ENCODE data around the gene RPL15. TPM values are rescaled to one million over a fixed set of nuclear protein-coding genes. Genes with fewer than 3 reads are reported as not detected.

RPL15 gene
- polyA plus RNA-seq, 2 of the 4 experiments (the other 2 are of a cell fraction): 2,178 to 2,933 TPM

- TF ChIP-seq ZFP36 (IDR thresholded peaks at IDR 0.05; ENCODE audit: borderline replicate concordance, partially characterized antibody) (no peak), PBX3 (IDR thresholded peaks at IDR 0.05) (no peak), CHD4 (IDR thresholded peaks at IDR 0.05; ENCODE audit: borderline replicate concordance) (no peak), KDM5A (IDR thresholded peaks at IDR 0.05) (no peak), POLR2AphosphoS2 (conservative IDR thresholded peaks at IDR 0.05; ENCODE audit: low read length) (peak; percentile 86), TFCP2L1 (CRISPR knock-in tag; IDR thresholded peaks at IDR 0.05) (peak; percentile 22; the same call in 1 of the 2 replicates), HDAC2 (IDR thresholded peaks at IDR 0.05) (no peak), CHD2 (IDR thresholded peaks at IDR 0.05; ENCODE audit: low read length, partially characterized antibody) (no peak), EP300 (IDR thresholded peaks at IDR 0.05) (no peak), RFX5 (IDR thresholded peaks at IDR 0.05) (no peak), ATOH8 (CRISPR knock-in tag; IDR thresholded peaks at IDR 0.05; ENCODE audit: low read depth) (no peak), ZSCAN20 (CRISPR knock-in tag; IDR thresholded peaks at IDR 0.05) (no peak), SMC3 (IDR thresholded peaks at IDR 0.05) (no peak), JUN (IDR thresholded peaks at IDR 0.05) (no peak), CEBPB (IDR thresholded peaks at IDR 0.05) (no peak), EHMT2 (IDR thresholded peaks at IDR 0.05; ENCODE audit: low read depth) (no peak), HOXB5 (CRISPR knock-in tag; IDR thresholded peaks at IDR 0.05) (no peak), RAD21 (conservative IDR thresholded peaks at IDR 0.05 in 1 of 2, IDR thresholded peaks at IDR 0.05 in 1 of 2) (no peak), EHF (CRISPR knock-in tag; IDR thresholded peaks at IDR 0.05) (no peak)
Measured at GRCh38 chr3:23920151-23920655, 3.3 kb downstream of the RPL15 start (continued).

GRCh38 chr3:23921052-23921511, 4.2 kb downstream of the RPL15 start:
- Histone ChIP-seq H3K27ac (no peak overlapping the region), H3K4me3 (no peak overlapping the region), H3K4me1 (peaks cover 24% of the 10 kb centered on the region), H3K4me2 (peak overlapping the region; percentile 98; the same call in 1 of the 3 replicates), H3K9me3 (no peaks in the 10 kb centered on the region)
- no peak for TF ChIP-seq PHF8 (IDR thresholded peaks at IDR 0.05; ENCODE audit: borderline replicate concordance, low read depth)
- TF ChIP-seq TP53 (CRISPR knock-in tag; IDR thresholded peaks at IDR 0.05): peak; percentile 76; the same call in 1 of the 2 replicates
- TF ChIP-seq TFCP2L1 (CRISPR knock-in tag; IDR thresholded peaks at IDR 0.05): peak; percentile 89
- 0 out of 2 replicates have a peak, but pooled peaks have one; percentile 17 for TF ChIP-seq HMGXB4 (CRISPR knock-in tag; IDR thresholded peaks at IDR 0.05; ENCODE audit: borderline replicate concordance)
- 0 out of 3 replicates have a peak, but pooled peaks have one; percentile 19 for TF ChIP-seq BCL3 (IDR thresholded peaks at IDR 0.05)
- peak; percentile 37 for TF ChIP-seq POLR2AphosphoS2 (conservative IDR thresholded peaks at IDR 0.05; ENCODE audit: low read length)
- no peak for TF ChIP-seq ZNF302 (CRISPR knock-in tag; IDR thresholded peaks at IDR 0.05)
- TF ChIP-seq KDM5A (IDR thresholded peaks at IDR 0.05): no peak
- no peak for TF ChIP-seq CEBPB (IDR thresholded peaks at IDR 0.05)
- peak; percentile 87 for TF ChIP-seq HOXA7 (CRISPR knock-in tag; IDR thresholded peaks at IDR 0.05)
- TF ChIP-seq KDM1A (IDR thresholded peaks at IDR 0.05; ENCODE audit: low read depth): no peak
- no peak; a peak in 2 of 5 replicates for TF ChIP-seq JUN (IDR thresholded peaks at IDR 0.05)
- no peak for TF ChIP-seq ESRRA (IDR thresholded peaks at IDR 0.05; ENCODE audit: borderline replicate concordance, low read length)
- TF ChIP-seq ZSCAN20 (CRISPR knock-in tag; IDR thresholded peaks at IDR 0.05): no peak
- no peak for TF ChIP-seq MYC (IDR thresholded peaks at IDR 0.05; ENCODE audit: borderline replicate concordance, low read length)
- peak; percentile 87 for TF ChIP-seq FOSB (CRISPR knock-in tag; IDR thresholded peaks at IDR 0.05)
- TF ChIP-seq PBX3 (IDR thresholded peaks at IDR 0.05): 0 out of 2 replicates have a peak, but pooled peaks have one; percentile 33
- 89% methylated on average over 3 of the region's 3 CpGs for whole genome bisulfite sequencing (ENCODE audit: missing lambda C conversion rate)
- ChIA-PET POLR2A (interaction anchor here (0.5 to 0.6 kb wide), 2 partner anchors 15 to 1593 kb away, joined by 4 to 5 read pairs; no protein-coding TSS in a partner anchor), CTCF (no interaction called here)
- FAIRE-seq (no peak), ATAC-seq (no peak), DNase-seq (ENCODE audit: low read depth in 1 of 2, low spot score in 1 of 2) (peak in 1 of 2 experiments; percentile 21)
